PC-3 (cell line): ENCODE data around the gene GMNC.

Source experiments
- EZH2 ChIP-seq: fragments of 300-600 bp; sonication (generic); IDR thresholded peaks from one replicate; pipeline ENCODE4 v1.6.1; 2017; ENCODE audit warnings: antibody characterized with exemption, mild to moderate bottlenecking, low read length; ENCODE audit not compliant: unreplicated experiment
- EZH2phosphoT487 ChIP-seq: fragments of 300-600 bp; sonication (generic); IDR thresholded peaks from 2 replicates; pipeline ENCODE4 v1.6.1; 2018; ENCODE audit warnings: mild to moderate bottlenecking, antibody characterized with exemption, low read length, borderline replicate concordance
- TF ChIP-seq, protein P1 (sequence below): fragments of 300-600 bp; sonication (generic); conservative IDR thresholded peaks from 2 replicates; pipeline ENCODE4 v1.5.1; 2017; ENCODE audit warnings: antibody characterized with exemption, low read depth, mild to moderate bottlenecking, low read length

DNA sequence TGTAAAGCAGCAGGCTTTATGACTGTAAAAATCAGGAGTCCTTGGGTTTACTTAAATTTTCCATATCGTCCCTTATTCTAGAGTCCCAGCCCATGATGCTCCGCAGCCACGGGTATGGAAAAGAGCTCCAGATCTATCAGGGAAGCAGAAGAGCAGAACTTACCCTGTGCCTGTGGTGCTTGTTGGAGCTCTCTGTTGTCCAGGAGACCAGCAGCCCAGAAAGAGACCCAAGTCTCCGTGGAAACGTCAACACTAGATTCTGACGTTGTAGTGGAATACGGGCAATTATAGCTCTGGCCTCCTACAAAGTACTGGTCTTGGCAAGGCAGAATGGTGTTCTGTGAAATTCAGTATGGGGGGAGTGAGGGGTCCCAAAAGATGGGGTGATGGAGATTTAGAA, 2.0 kb downstream of the GMNC start:
- TF ChIP-seq, protein P1, sequence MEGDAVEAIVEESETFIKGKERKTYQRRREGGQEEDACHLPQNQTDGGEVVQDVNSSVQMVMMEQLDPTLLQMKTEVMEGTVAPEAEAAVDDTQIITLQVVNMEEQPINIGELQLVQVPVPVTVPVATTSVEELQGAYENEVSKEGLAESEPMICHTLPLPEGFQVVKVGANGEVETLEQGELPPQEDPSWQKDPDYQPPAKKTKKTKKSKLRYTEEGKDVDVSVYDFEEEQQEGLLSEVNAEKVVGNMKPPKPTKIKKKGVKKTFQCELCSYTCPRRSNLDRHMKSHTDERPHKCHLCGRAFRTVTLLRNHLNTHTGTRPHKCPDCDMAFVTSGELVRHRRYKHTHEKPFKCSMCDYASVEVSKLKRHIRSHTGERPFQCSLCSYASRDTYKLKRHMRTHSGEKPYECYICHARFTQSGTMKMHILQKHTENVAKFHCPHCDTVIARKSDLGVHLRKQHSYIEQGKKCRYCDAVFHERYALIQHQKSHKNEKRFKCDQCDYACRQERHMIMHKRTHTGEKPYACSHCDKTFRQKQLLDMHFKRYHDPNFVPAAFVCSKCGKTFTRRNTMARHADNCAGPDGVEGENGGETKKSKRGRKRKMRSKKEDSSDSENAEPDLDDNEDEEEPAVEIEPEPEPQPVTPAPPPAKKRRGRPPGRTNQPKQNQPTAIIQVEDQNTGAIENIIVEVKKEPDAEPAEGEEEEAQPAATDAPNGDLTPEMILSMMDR = no peak
- no peak for TF ChIP-seq EZH2
- no peak for TF ChIP-seq EZH2phosphoT487
